NCI-H226 (cell line): ENCODE results near the gene RMRP.

Source experiments
- DNase-seq: peaks from one replicate; pipeline ENCODE4 v3.0.0-alpha.2; 2015

Gene RMRP

DNA sequence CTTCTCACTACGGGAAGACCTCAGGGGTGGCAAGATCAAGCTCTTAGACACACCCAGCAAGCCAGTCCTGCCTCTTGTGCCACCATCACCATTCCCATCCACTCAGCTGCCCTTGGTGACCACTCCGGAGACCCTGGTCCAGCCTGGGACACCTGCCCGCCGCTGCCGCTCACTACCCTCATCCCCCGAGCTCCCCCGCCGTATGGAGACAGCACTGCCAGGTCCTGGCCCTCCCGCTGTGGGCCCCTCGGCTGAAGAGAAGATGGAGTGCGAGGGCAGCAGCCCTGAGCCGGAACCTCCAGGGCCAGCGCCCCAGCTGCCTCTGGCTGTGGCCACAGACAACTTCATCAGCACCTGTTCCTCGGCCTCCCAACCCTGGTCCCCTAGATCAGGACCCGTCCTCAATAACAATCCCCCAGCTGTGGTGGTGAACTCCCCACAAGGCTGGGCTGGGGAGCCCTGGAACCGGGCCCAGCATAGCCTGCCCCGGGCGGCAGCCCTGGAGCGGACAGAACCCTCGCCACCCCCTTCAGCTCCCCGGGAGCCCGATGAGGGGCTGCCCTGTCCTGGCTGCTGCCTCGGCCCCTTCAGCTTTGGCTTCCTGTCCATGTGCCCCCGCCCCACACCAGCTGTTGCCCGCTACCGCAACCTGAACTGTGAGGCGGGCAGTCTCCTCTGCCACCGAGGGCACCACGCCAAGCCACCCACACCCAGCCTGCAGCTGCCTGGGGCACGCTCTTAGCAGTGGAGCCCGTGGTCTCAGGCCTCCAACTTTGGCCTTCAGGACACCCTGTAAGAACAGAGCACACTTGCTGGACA, 48.6 kb downstream of the RMRP start:
- no peak for DNase-seq

DNA sequence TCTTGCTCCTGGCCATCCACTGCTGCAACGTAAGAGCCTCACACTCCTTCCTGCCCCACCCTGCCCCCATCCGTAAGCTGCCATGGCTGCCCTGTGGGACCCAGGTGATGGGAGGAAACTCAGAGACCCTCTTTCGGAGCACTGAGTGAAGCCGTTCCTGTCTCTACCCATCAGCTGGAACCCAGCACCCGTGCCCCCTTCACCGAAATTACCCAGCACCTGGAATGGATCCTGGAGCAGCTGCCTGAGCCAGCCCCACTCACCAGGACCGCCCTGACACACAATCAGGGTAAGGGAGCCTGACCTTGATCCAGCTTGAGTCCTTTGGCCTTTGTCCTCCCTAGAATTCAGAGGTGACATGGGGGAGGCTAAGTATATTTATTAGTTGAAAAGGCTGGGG, 49.6 kb downstream of the RMRP start:
- DNase-seq, result no peak
